Naive thymus-derived CD4-positive, alpha-beta T cell (primary cell): ENCODE results near the gene INTS1. TPM values are rescaled to one million over a fixed set of nuclear protein-coding genes. Genes with fewer than 3 reads are reported as not detected.

Experiments used
- ATAC-seq: fragments of 150-1000 bp; cut with Tn5 transposase; 2 replicates; pipeline ENCODE4 v1.10.0; 2021; ENCODE audit warnings: mild to moderate bottlenecking, moderate library complexity
- CTCF ChIA-PET: fragments of 350-600 bp; sonication (Branson Sonifier 250); formaldehyde crosslinking; loops from one replicate; lab custom pipeline; 2021; ENCODE audit warnings: antibody characterized with exemption; lab: Charles Lee
- POLR2A ChIA-PET: fragments of 350-600 bp; sonication (Branson Sonifier 250); formaldehyde crosslinking; loops from one replicate; lab custom pipeline; 2021; ENCODE audit warnings: antibody characterized with exemption, inconsistent platforms; lab: Charles Lee
- DNase-seq, 9 donors: peaks; one replicate each; pipeline versions ENCODE4 v3.0.0 to v3.0.0-alpha.2; 2020 to 2022; ENCODE audit warnings: mixed read lengths in 1 of 9
- H3K27ac ChIP-seq: one replicate; pipeline ENCODE4 v1.7.0; 2013; ENCODE audit warnings: mild to moderate bottlenecking, low read depth, low read length, moderate library complexity
- H3K27me3 ChIP-seq, 2 donors: one replicate each; pipeline ENCODE4 v1.7.0; 2013; ENCODE audit warnings: low read length in 2 of 2, mild to moderate bottlenecking in 2 of 2, moderate library complexity in 2 of 2; ENCODE audit not compliant: control insufficient read depth in 2 of 2, insufficient read depth in 2 of 2
- H3K36me3 ChIP-seq, 3 experiments: 1 replicate in 2 of 3; 2 replicates in 1 of 3; pipeline ENCODE4 v1.7.0; 2013; ENCODE audit warnings: low read length in 3 of 3, mild to moderate bottlenecking in 3 of 3, moderate library complexity in 1 of 3; ENCODE audit not compliant: insufficient read depth in 3 of 3, control insufficient read depth in 2 of 3
- H3K4me1 ChIP-seq, 2 donors: one replicate each; pipeline ENCODE4 v1.7.0; 2013; ENCODE audit warnings: low read length in 2 of 2, mild to moderate bottlenecking in 2 of 2, moderate library complexity in 1 of 2; ENCODE audit not compliant: control insufficient read depth in 2 of 2, insufficient read depth in 2 of 2
- H3K4me3 ChIP-seq: 2 replicates; pipeline ENCODE4 v1.7.0; 2013; ENCODE audit warnings: mild to moderate bottlenecking, low read length
- H3K9me3 ChIP-seq, 3 experiments: 1 replicate in 2 of 3; 2 replicates in 1 of 3; pipeline ENCODE4 v1.7.0; 2013; ENCODE audit warnings: low read length in 3 of 3; ENCODE audit not compliant: control insufficient read depth in 2 of 3
- H3K27ac Mint-ChIP-seq, 9 donors: one replicate each; pipeline ENCODE4 v1.8.0; 2020 to 2022; ENCODE audit warnings: mixed read lengths in 9 of 9, mild to moderate bottlenecking in 8 of 9, moderate library complexity in 5 of 9, inconsistent platforms in 2 of 9
- H3K27me3 Mint-ChIP-seq, 5 donors: one replicate each; pipeline ENCODE4 v1.8.0; 2021 to 2022; ENCODE audit warnings: mixed read lengths in 5 of 5, mild to moderate bottlenecking in 1 of 5
- H3K36me3 Mint-ChIP-seq, 5 donors: one replicate each; pipeline ENCODE4 v1.8.0; 2020 to 2022; ENCODE audit warnings: mixed read lengths in 5 of 5, mild to moderate bottlenecking in 3 of 5, inconsistent platforms in 1 of 5
- H3K4me1 Mint-ChIP-seq, 7 donors: one replicate each; pipeline ENCODE4 v1.8.0; 2020 to 2022; ENCODE audit warnings: mixed read lengths in 7 of 7, mild to moderate bottlenecking in 3 of 7, inconsistent platforms in 1 of 7
- H3K4me3 Mint-ChIP-seq, 10 donors: one replicate each; pipeline ENCODE4 v1.8.0; 2020 to 2022; ENCODE audit warnings: mild to moderate bottlenecking in 10 of 10, mixed read lengths in 10 of 10, moderate library complexity in 6 of 10, inconsistent platforms in 2 of 10
- H3K9me3 Mint-ChIP-seq, 11 donors: one replicate each; pipeline ENCODE4 v1.8.0; 2020 to 2022; ENCODE audit warnings: mixed read lengths in 11 of 11, mild to moderate bottlenecking in 4 of 11, inconsistent platforms in 1 of 11, moderate library complexity in 1 of 11
- intact Hi-C, 2 donors: fragments of 100-400 bp; cut with micrococcal nuclease; formaldehyde crosslinking; loops; one replicate each; pipeline ENCODE4 v1.15.1; 2023
- polyA plus RNA-seq, 2 donors: library from polyadenylated mRNA; unstranded; fragments of 300-500 nt; fragmentation: Illumina TruSeq; gene quantifications; one replicate each; pipeline ENCODE4 v1.2.3, GENCODE V29; 2021
- total RNA-seq, 6 experiments: library from RNA in 5 of 6; stranded (reverse) in 5 of 6; gene quantifications; 1 replicate in 5 of 6; 2 replicates in 1 of 6; pipeline ENCODE4 v1.2.3 and lab custom pipeline; 2021 to 2026

INTS1 gene
- total and polyA plus RNA-seq, 7 experiments from 2014 or later = 15.1 to 157 (median 103) TPM

- H3K27ac Mint-ChIP-seq = peak overlapping the region in 1 of 9 donors; percentile 19
- intact Hi-C loops = no loop called here
- Histone ChIP-seq H3K4me1 (no peaks in the 10 kb centered on the region), H3K4me3 (no peak overlapping the region), H3K27ac (no peak overlapping the region), H3K9me3 (no peaks in the 10 kb centered on the region), H3K36me3 (peaks cover 0 to 25% (median 0%) of the 10 kb centered on the region in 3 experiments), H3K27me3 (no peaks in the 10 kb centered on the region)
- H3K9me3 Mint-ChIP-seq = no peaks in the 10 kb centered on the region
- ATAC-seq (no peak), DNase-seq (no peak)
- CTCF ChIA-PET = no interaction called here
- no peaks in the 10 kb centered on the region for H3K27me3 Mint-ChIP-seq
- peaks cover 0 to 11% (median 6%) of the 10 kb centered on the region in 7 donors for H3K4me1 Mint-ChIP-seq
- no peaks in the 10 kb centered on the region for H3K36me3 Mint-ChIP-seq
- H3K4me3 Mint-ChIP-seq = no peak overlapping the region
- POLR2A ChIA-PET = no interaction called here
Observed at GRCh38 chr7:1466524-1467271, 37.5 kb downstream of the INTS1 start.

- Mint-ChIP-seq H3K4me1 (peaks cover 4 to 15% (median 12%) of the 10 kb centered on the region in 7 donors), H3K9me3 (no peaks in the 10 kb centered on the region), H3K4me3 (no peak overlapping the region), H3K27me3 (no peaks in the 10 kb centered on the region), H3K27ac (no peak overlapping the region), H3K36me3 (no peaks in the 10 kb centered on the region)
- H3K36me3 ChIP-seq = peaks cover 0 to 4% (median 0%) of the 10 kb centered on the region in 3 experiments
- no peak overlapping the region for H3K27ac ChIP-seq
- ATAC-seq (no peak), DNase-seq (no peak)
- H3K27me3 ChIP-seq = no peaks in the 10 kb centered on the region
- no peaks in the 10 kb centered on the region for H3K9me3 ChIP-seq
- intact Hi-C loops = no loop called here
- ChIA-PET CTCF (interaction anchor here (0.6 kb wide), 1 partner anchor 8 kb away, joined by 6 read pairs; no protein-coding TSS in a partner anchor), POLR2A (no interaction called here)
- H3K4me3 ChIP-seq = no peak overlapping the region
- no peaks in the 10 kb centered on the region for H3K4me1 ChIP-seq
Observed at GRCh38 chr7:1464694-1465093, 39.5 kb downstream of the INTS1 start.

GRCh38 chr7:1463676-1464223 lies 40.4 kb downstream of the INTS1 start:
- H3K36me3 Mint-ChIP-seq = no peaks in the 10 kb centered on the region

GRCh38 chr7:1461646-1462375 lies 42.4 kb downstream of the INTS1 start:
- Mint-ChIP-seq H3K27me3 (peaks cover 0 to 5% (median 0%) of the 10 kb centered on the region in 5 donors), H3K4me3 (peak overlapping the region in 3 of 10 donors; percentile 15 to 73 (median 58)), H3K4me1 (peaks cover 7 to 25% (median 18%) of the 10 kb centered on the region in 7 donors), H3K36me3 (no peaks in the 10 kb centered on the region), H3K27ac (peak overlapping the region; percentile 14 to 92 (median 53)), H3K9me3 (no peaks in the 10 kb centered on the region)
- no peaks in the 10 kb centered on the region for H3K9me3 ChIP-seq
- H3K36me3 ChIP-seq = no peaks in the 10 kb centered on the region
- no peak overlapping the region for H3K4me3 ChIP-seq
- H3K27me3 ChIP-seq = no peaks in the 10 kb centered on the region
- H3K27ac ChIP-seq = peak overlapping the region; percentile 48
- intact Hi-C loops = no loop called here
- DNase-seq = no peak
- ChIA-PET CTCF (interaction anchor here (0.7 kb wide), 1 partner anchor 770 kb away, joined by 3 read pairs; no protein-coding TSS in a partner anchor), POLR2A (no interaction called here)
- peaks cover 8 to 14% of the 10 kb centered on the region in 2 donors for H3K4me1 ChIP-seq
- no peak for ATAC-seq

More at GRCh38 chr7:1463676-1464223, 40.4 kb downstream of the INTS1 start:
- H3K9me3 Mint-ChIP-seq = no peaks in the 10 kb centered on the region
- Histone ChIP-seq H3K36me3 (no peaks in the 10 kb centered on the region), H3K27me3 (no peaks in the 10 kb centered on the region), H3K9me3 (no peaks in the 10 kb centered on the region), H3K27ac (no peak overlapping the region), H3K4me3 (no peak overlapping the region), H3K4me1 (peaks cover 2% of the 10 kb centered on the region in 2 donors)
- no peaks in the 10 kb centered on the region for H3K27me3 Mint-ChIP-seq
- DNase-seq (no peak), ATAC-seq (no peak)
- H3K4me3 Mint-ChIP-seq = no peak overlapping the region
- POLR2A ChIA-PET = no interaction called here
- no peak overlapping the region for H3K27ac Mint-ChIP-seq
- CTCF ChIA-PET = interaction anchor here (0.6 kb wide), 1 partner anchor 9 kb away, joined by 6 read pairs; no protein-coding TSS in a partner anchor
- peaks cover 4 to 15% (median 12%) of the 10 kb centered on the region in 7 donors for H3K4me1 Mint-ChIP-seq
- intact Hi-C loops = no loop called here

DNA sequence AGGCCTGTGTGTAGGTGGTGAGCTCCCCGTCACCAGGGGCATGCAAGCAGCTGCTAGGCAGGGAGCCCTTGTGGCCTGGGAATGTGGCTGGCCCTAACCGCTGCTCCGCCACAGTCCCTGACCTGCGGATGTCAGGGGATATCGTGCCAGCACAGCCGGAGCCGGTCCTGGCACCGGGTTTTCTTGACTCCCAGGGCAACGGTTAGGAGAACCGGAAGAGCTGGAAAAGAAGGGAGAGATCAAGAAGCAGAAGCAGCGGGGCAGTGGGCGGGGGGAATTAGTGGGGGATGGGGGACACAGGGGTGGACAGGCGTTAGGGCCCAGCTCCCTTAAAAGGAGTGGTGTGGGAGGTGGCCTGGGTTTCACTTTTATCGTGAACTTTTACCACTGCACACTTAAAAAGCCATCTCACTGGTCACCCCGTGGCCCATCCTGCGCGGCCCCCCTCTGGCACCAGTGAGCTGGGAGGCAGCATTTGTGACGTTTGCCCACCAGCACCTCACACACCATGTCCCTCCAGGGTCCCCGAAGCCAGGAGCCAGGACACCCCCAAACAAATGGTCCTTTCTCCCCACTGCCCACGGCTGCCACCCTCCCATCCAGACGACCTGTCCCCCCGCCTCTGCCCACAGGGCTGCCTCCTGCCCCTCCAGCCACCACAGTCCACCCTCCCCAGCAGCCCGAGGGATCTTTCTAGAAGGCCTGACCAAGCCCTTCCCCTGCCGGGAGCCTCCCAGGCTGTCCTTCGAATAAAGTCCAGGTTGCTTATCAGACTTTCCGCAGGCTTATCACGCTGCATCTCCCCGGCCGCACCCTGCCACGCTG lies 43.2 kb downstream of the INTS1 start:
- Mint-ChIP-seq H3K27me3 (peaks cover 0 to 5% (median 0%) of the 10 kb centered on the region in 5 donors), H3K27ac (peak overlapping the region in 7 of 9 donors; percentile 29 to 92 (median 43)), H3K9me3 (no peaks in the 10 kb centered on the region), H3K4me1 (peaks cover 7 to 25% (median 18%) of the 10 kb centered on the region in 7 donors), H3K4me3 (peak overlapping the region in 4 of 10 donors; percentile 50 to 73 (median 56)), H3K36me3 (no peaks in the 10 kb centered on the region)
- POLR2A ChIA-PET = interaction anchor here (0.9 kb wide), 1 partner anchor 11 kb away, joined by 7 read pairs; no protein-coding TSS in a partner anchor
- H3K4me1 ChIP-seq = peaks cover 8 to 14% of the 10 kb centered on the region in 2 donors
- H3K27me3 ChIP-seq = no peaks in the 10 kb centered on the region
- H3K9me3 ChIP-seq = no peaks in the 10 kb centered on the region
- H3K27ac ChIP-seq = peak overlapping the region; percentile 28
- intact Hi-C loops = no loop called here
- no peaks in the 10 kb centered on the region for H3K36me3 ChIP-seq
- CTCF ChIA-PET = interaction anchor here (0.7 kb wide), 1 partner anchor 771 kb away, joined by 3 read pairs; no protein-coding TSS in a partner anchor
- H3K4me3 ChIP-seq = no peak overlapping the region
- ATAC-seq (no peak), DNase-seq (no peak)
